ENCODE results near the gene FZD4. TPM values are rescaled to one million over a fixed set of nuclear protein-coding genes. Genes with fewer than 3 reads are reported as not detected.

FZD4 gene
- total RNA-seq, 1 experiment from 2014 or later, result 2.6 TPM

GRCh38 chr11:86980086-86980796, 25.0 kb upstream of the FZD4 start:
- no peak overlapping the region for H3K27ac ChIP-seq
- H3K4me1 ChIP-seq (replicated peaks; ENCODE audit: insufficient read depth), result peaks cover 19% of the 10 kb centered on the region
- no peak overlapping the region for H3K4me3 ChIP-seq
- no peaks in the 10 kb centered on the region for H3K9me3 ChIP-seq (ENCODE audit: insufficient read depth, low read depth)
- H2AFZ ChIP-seq, result no peak overlapping the region
- H3K27me3 ChIP-seq (ENCODE audit: insufficient read depth, low read depth), result no peaks in the 10 kb centered on the region
- ChIA-PET CTCF (no interaction called here), POLR2A (ENCODE audit: unreplicated experiment) (interaction anchor here (0.6 kb wide), 1 partner anchor 58 kb away, joined by 5 read pairs; the partner anchor contains the start of gene TMEM135)
- H4K20me1 ChIP-seq (ENCODE audit: insufficient read depth), result no peaks in the 10 kb centered on the region
- H3K36me3 ChIP-seq (ENCODE audit: low read depth), result no peaks in the 10 kb centered on the region
- TF ChIP-seq EZH2 (IDR thresholded peaks at IDR 0.05; ENCODE audit: low read depth) (no peak), CTCF (conservative IDR thresholded peaks at IDR 0.05) (no peak)
- intact Hi-C loops (cut with micrococcal nuclease; ENCODE audit: unreplicated experiment), result loop anchor here (5.0 kb wide), 1 partner anchor 117 kb away; no protein-coding TSS in a partner anchor
- no peaks in the 10 kb centered on the region for H3K79me2 ChIP-seq (ENCODE audit: low read depth)
- no TSS peak for BruUV-seq (replicated peaks)
- DNase-seq, result no peak
- peaks cover 12% of the 10 kb centered on the region; the same call in 1 of the 2 replicates for H3F3A ChIP-seq (ENCODE audit: insufficient read depth, low read depth)
- no peaks in the 10 kb centered on the region for H3K9me2 ChIP-seq (ENCODE audit: insufficient read depth)
- H3K4me2 ChIP-seq, result no peak overlapping the region

- no peaks in the 10 kb centered on the region for H3K9me2 ChIP-seq (ENCODE audit: insufficient read depth)
- peaks cover 12% of the 10 kb centered on the region; the same call in 1 of the 2 replicates for H3F3A ChIP-seq (ENCODE audit: insufficient read depth, low read depth)
- no peaks in the 10 kb centered on the region for H3K36me3 ChIP-seq (ENCODE audit: low read depth)
- ChIA-PET POLR2A (ENCODE audit: unreplicated experiment) (no interaction called here), CTCF (no interaction called here)
- no peak overlapping the region for H3K27ac ChIP-seq
- intact Hi-C loops (cut with micrococcal nuclease; ENCODE audit: unreplicated experiment), result loop anchor here (1.0 kb wide), 1 partner anchor 311 kb away; no protein-coding TSS in a partner anchor
- H3K4me3 ChIP-seq, result no peak overlapping the region
- TF ChIP-seq CTCF (conservative IDR thresholded peaks at IDR 0.05) (peak; percentile 83), EZH2 (IDR thresholded peaks at IDR 0.05; ENCODE audit: low read depth) (no peak)
- H4K20me1 ChIP-seq (ENCODE audit: insufficient read depth), result no peaks in the 10 kb centered on the region
- no peaks in the 10 kb centered on the region for H3K27me3 ChIP-seq (ENCODE audit: insufficient read depth, low read depth)
- peaks cover 19% of the 10 kb centered on the region for H3K4me1 ChIP-seq (replicated peaks; ENCODE audit: insufficient read depth)
- H3K9me3 ChIP-seq (ENCODE audit: insufficient read depth, low read depth), result no peaks in the 10 kb centered on the region
- DNase-seq, result no peak
- BruUV-seq (replicated peaks), result no TSS peak
- H2AFZ ChIP-seq, result no peak overlapping the region
- H3K79me2 ChIP-seq (ENCODE audit: low read depth), result no peaks in the 10 kb centered on the region
- H3K4me2 ChIP-seq, result no peak overlapping the region
These were observed 23.8 kb upstream of the FZD4 start for GRCh38 chr11:86978756-86979608.

GRCh38 chr11:86978247-86978646, 23.1 kb upstream of the FZD4 start:
- H3K36me3 ChIP-seq (ENCODE audit: low read depth), result no peaks in the 10 kb centered on the region
- DNase-seq, result no peak
- H3K4me2 ChIP-seq, result no peak overlapping the region
- no peak overlapping the region for H3K4me3 ChIP-seq
- no peaks in the 10 kb centered on the region for H3K27me3 ChIP-seq (ENCODE audit: insufficient read depth, low read depth)
- intact Hi-C loops (cut with micrococcal nuclease; ENCODE audit: unreplicated experiment), result loop anchor here (1.0 kb wide), 1 partner anchor 312 kb away; no protein-coding TSS in a partner anchor
- POLR2A ChIA-PET (ENCODE audit: unreplicated experiment), result no interaction called here
- no peak for TF ChIP-seq CTCF (conservative IDR thresholded peaks at IDR 0.05)
- TF ChIP-seq EZH2 (IDR thresholded peaks at IDR 0.05; ENCODE audit: low read depth), result no peak
- no peaks in the 10 kb centered on the region for H3K79me2 ChIP-seq (ENCODE audit: low read depth)
- H3K27ac ChIP-seq, result no peak overlapping the region
- no peaks in the 10 kb centered on the region for H3K9me2 ChIP-seq (ENCODE audit: insufficient read depth)
- H2AFZ ChIP-seq, result no peak overlapping the region
- no TSS peak for BruUV-seq (replicated peaks)
- CTCF ChIA-PET, result no interaction called here
- H3K4me1 ChIP-seq (replicated peaks; ENCODE audit: insufficient read depth), result peaks cover 12% of the 10 kb centered on the region
- 0 out of 2 replicates have a peak, but pooled peaks cover 5% of the 10 kb centered on the region for H3K9me3 ChIP-seq (ENCODE audit: insufficient read depth, low read depth)
- H3F3A ChIP-seq (ENCODE audit: insufficient read depth, low read depth), result peaks cover 11% of the 10 kb centered on the region; the same call in 1 of the 2 replicates
- no peaks in the 10 kb centered on the region for H4K20me1 ChIP-seq (ENCODE audit: insufficient read depth)
